HG02571 (cell line): ENCODE measurements around the gene SPATA17.
"Not testable (repeated sequence)": the region's sequence is repeated elsewhere in the genome, so short reads cannot be mapped to it uniquely, and the experiment has no call there.

Experiments
- ATAC-seq: cut with Tn5 transposase; IDR thresholded peaks from one replicate; pipeline ENCODE4 v1.9.1; 2021; ENCODE audit warnings: mild to moderate bottlenecking, moderate library complexity; ENCODE audit not compliant: unreplicated experiment

SPATA17 gene

GRCh38 chr1:217630711-217631591 lies at the start of gene SPATA17, which contains the start of gene GPATCH2:
Gene SPATA17 (plus strand): TSS chr1:217631344. CDS start chr1:217631379, 35 bp downstream.
Gene GPATCH2 (minus strand): TSS chr1:217631090. CDS start chr1:217630971, 119 bp downstream.
- peak; percentile 98 for ATAC-seq

- ATAC-seq = not testable (repeated sequence)
These were observed 46.8 kb upstream of the SPATA17 start for GRCh38 chr1:217584286-217584811.

GRCh38 chr1:217585577-217585976 lies 45.6 kb upstream of the SPATA17 start:
- no peak for ATAC-seq

- no peak for ATAC-seq
These were observed 44.6 kb upstream of the SPATA17 start for GRCh38 chr1:217586586-217586985.

- ATAC-seq = no peak
These were observed 40.5 kb upstream of the SPATA17 start for GRCh38 chr1:217590598-217590997.

- no peak for ATAC-seq
These were observed 32.0 kb upstream of the SPATA17 start for GRCh38 chr1:217599154-217599553.

GRCh38 chr1:217602380-217602779 lies 28.8 kb upstream of the SPATA17 start:
- no peak for ATAC-seq

GRCh38 chr1:217605390-217605789 lies 25.8 kb upstream of the SPATA17 start:
- no peak for ATAC-seq

GRCh38 chr1:217614200-217614712 lies 16.9 kb upstream of the SPATA17 start:
- no peak for ATAC-seq

GRCh38 chr1:217617126-217617525 lies 14.0 kb upstream of the SPATA17 start:
- no peak for ATAC-seq

- ATAC-seq = peak; percentile 100
These were observed 10.3 kb upstream of the SPATA17 start for GRCh38 chr1:217620814-217621213.

- no peak for ATAC-seq
These were observed 9.1 kb upstream of the SPATA17 start for GRCh38 chr1:217622042-217622441.

- ATAC-seq = no peak
These were observed 4.8 kb upstream of the SPATA17 start for GRCh38 chr1:217626321-217626720.

GRCh38 chr1:217627431-217627830 lies 3.7 kb upstream of the SPATA17 start:
- no peak for ATAC-seq

- no peak for ATAC-seq
These were observed 11.3 kb downstream of the SPATA17 start for GRCh38 chr1:217642455-217642854.

GRCh38 chr1:217647791-217648190 lies 16.6 kb downstream of the SPATA17 start:
- no peak for ATAC-seq

GRCh38 chr1:217650674-217651073 lies 19.5 kb downstream of the SPATA17 start:
- no peak for ATAC-seq

- ATAC-seq = peak; percentile 80
These were observed 29.4 kb downstream of the SPATA17 start for GRCh38 chr1:217660353-217661062.

GRCh38 chr1:217661407-217661806 lies 30.3 kb downstream of the SPATA17 start:
- ATAC-seq = no peak

GRCh38 chr1:217668351-217668940 lies 37.3 kb downstream of the SPATA17 start:
- no peak for ATAC-seq

GRCh38 chr1:217673387-217673786 lies 42.2 kb downstream of the SPATA17 start:
- peak; percentile 65 for ATAC-seq
